Measurements from ENCODE around the gene ZNF761. TPM values are rescaled to one million over a fixed set of nuclear protein-coding genes. Genes with fewer than 3 reads are reported as not detected.
"Not testable (repeated sequence)": the region's sequence is repeated elsewhere in the genome, so short reads cannot be mapped to it uniquely, and the experiment has no call there.

Gene ZNF761
- total and polyA plus RNA-seq, 8 donors, result 4.8 to 8.6 (median 6.1) TPM

DNA sequence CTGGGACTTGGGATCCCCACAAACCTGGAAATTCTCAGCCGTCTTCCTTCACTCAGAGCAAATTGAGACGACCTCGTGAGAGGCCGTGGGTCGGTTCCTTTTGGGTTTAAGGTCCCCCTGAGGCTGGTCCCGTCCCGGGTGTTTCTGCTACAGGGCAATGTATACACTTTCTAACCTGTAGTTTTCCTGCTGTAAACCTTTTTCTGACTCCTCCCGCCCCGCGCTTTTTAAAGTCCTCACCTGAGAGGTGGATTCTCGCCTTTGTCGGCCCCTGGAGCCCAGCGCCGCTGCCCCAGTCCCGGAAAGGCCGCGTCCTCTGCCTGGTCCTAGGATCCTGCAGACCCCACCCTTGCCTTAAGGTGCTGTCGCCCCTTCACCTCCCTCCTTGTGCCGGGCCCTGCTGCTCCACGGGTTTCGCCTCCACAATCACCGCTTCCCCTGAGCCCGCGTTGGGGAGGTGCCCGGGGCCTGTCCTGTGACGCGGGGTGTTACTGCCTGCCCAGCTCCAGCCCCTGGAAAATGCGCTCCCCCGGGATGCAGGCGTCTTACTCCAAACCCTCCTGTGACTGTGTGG lies 391 bp downstream of the ZNF761 start:
- no peak for TF ChIP-seq CTCF (IDR thresholded peaks at IDR 0.05)
- 0% methylated on average over 30 of the region's 30 CpGs for WGBS, 2 donors
- Histone ChIP-seq H3K27ac (peak overlapping the region; percentile 74 to 97 (median 84)), H3K9me3 (no peaks in the 10 kb centered on the region), H3K27me3 (no peaks in the 10 kb centered on the region), H3K4me1 (peaks cover 0 to 6% (median 0%) of the 10 kb centered on the region in 3 donors), H3K36me3 (no peaks in the 10 kb centered on the region), H3K4me3 (peak overlapping the region; percentile 32 to 70 (median 56))
- ATAC-seq (peak; percentile 33 to 49 (median 40)), DNase-seq (peak in 5 of 6 donors; percentile 20 to 75 (median 51)), FAIRE-seq (no peak)
- intact Hi-C loops (cut with DNase I), result no loop called here

DNA sequence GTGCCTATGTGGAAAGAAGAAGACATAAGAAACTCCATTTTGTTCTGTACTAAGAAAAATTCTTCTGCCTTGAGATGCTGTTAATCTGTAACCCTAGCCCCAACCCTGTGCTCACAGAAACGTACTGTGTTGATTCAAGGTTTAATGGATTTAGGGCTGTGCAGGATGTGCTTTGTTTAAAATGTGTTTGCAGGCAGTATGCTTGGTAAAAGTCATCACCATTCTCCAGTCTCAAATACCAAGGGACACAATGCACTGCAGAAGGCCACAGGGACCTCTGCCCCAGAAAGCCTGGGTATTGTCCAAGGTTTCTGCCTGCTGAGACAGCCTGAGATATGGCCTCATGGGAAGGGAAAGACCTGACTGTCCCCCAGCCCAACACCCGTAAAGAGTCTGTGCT lies 12.0 kb downstream of the ZNF761 start:
- DNase-seq; FAIRE-seq; H3K27ac ChIP-seq; H3K4me3 ChIP-seq; H3K4me1 ChIP-seq; intact Hi-C loops (cut with DNase I); H3K9me3 ChIP-seq; H3K27me3 ChIP-seq; H3K36me3 ChIP-seq; ATAC-seq: not testable (repeated sequence)
- 95 to 96% methylated on average over 2 of the region's 2 CpGs for WGBS, 2 donors

DNA sequence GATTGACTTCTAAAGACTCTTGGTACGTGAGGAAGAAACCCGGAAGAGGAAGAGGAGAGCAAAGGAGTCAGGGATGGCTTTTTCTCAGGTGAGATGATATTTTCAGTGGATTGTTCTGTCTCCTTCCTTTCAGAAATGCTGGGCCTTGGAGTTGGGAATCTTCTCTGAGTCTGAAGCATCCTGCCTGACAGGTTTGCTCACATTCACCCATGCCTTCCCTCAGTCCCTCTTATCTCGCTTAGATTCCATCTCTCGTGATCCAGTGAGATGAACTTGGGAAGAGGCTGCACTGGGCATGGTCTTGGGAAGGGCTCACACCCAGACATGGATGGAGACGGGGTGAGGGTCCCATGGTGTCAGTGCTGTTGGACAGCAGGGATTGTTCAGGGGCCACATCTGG lies 15.4 kb downstream of the ZNF761 start:
- H3K4me3 ChIP-seq; intact Hi-C loops (cut with DNase I); H3K27ac ChIP-seq; FAIRE-seq; ATAC-seq; H3K4me1 ChIP-seq; H3K27me3 ChIP-seq; DNase-seq; H3K9me3 ChIP-seq: not testable (repeated sequence)
- H3K36me3 ChIP-seq, result peaks cover 3 to 22% (median 12%) of the 10 kb centered on the region in 3 donors
- 88 to 97% methylated on average over 5 of the region's 5 CpGs for WGBS, 2 donors

DNA sequence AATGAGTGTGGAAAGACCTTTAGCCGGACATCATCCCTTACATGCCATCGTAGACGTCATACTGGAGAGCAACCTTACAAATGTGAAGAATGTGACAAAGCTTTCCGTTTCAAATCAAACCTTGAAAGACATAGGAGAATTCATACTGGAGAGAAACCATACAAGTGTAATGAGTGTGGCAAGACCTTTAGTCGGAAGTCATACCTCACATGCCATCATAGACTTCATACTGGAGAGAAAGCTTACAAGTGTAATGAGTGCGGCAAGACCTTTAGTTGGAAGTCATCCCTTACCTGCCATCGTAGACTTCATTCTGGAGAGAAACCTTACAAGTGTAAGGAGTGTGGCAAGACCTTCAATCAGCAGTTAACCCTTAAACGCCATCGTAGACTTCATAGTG lies 24.0 kb downstream of the ZNF761 start:
- TF ChIP-seq CTCF (IDR thresholded peaks at IDR 0.05), result no peak
- DNase-seq (no peak), ATAC-seq (no peak), FAIRE-seq (no peak)
- 88 to 92% methylated on average over 9 of the region's 9 CpGs for WGBS, 2 donors
- intact Hi-C loops (cut with DNase I), result no loop called here
- Histone ChIP-seq H3K36me3 (peaks cover 21 to 45% (median 21%) of the 10 kb centered on the region in 3 donors), H3K4me3 (no peak overlapping the region), H3K27me3 (no peaks in the 10 kb centered on the region), H3K27ac (no peak overlapping the region), H3K9me3 (peaks cover 0 to 7% (median 3%) of the 10 kb centered on the region in 4 donors), H3K4me1 (no peaks in the 10 kb centered on the region)

GRCh38 chr19:53460131-53460721 lies 28.4 kb downstream of the ZNF761 start:
- H3K4me3 ChIP-seq; intact Hi-C loops (cut with DNase I); FAIRE-seq; H3K4me1 ChIP-seq; H3K27ac ChIP-seq; DNase-seq; ATAC-seq; H3K9me3 ChIP-seq; H3K27me3 ChIP-seq; H3K36me3 ChIP-seq: not testable (repeated sequence)
- WGBS, 2 donors, result 16 to 23% methylated on average over 11 of the region's 11 CpGs

GRCh38 chr19:53461866-53462265 lies 30.1 kb downstream of the ZNF761 start:
- Histone ChIP-seq H3K27ac (no peak overlapping the region), H3K27me3 (no peaks in the 10 kb centered on the region), H3K9me3 (no peaks in the 10 kb centered on the region), H3K4me1 (no peaks in the 10 kb centered on the region), H3K4me3 (no peak overlapping the region), H3K36me3 (no peaks in the 10 kb centered on the region)
- 68 to 74% methylated on average over 6 of the region's 6 CpGs for WGBS, 2 donors
- ATAC-seq (no peak), DNase-seq (no peak), FAIRE-seq (no peak)
- TF ChIP-seq CTCF (IDR thresholded peaks at IDR 0.05), result no peak
- intact Hi-C loops (cut with DNase I), result no loop called here
